HFFc6 (cell line): ENCODE data around the gene DRGX. TPM values are rescaled to one million over a fixed set of nuclear protein-coding genes. Genes with fewer than 3 reads are reported as not detected.

Experiments used
- DNase-seq: peaks from one replicate; pipeline ENCODE4 v3.0.0-alpha.2; 2018
- H3K27ac Mint-ChIP-seq: 2 replicates; pipeline ENCODE4 v1.8.0; 2020; ENCODE audit warnings: mild to moderate bottlenecking, mixed read lengths
- H3K27me3 Mint-ChIP-seq: 2 replicates; pipeline ENCODE4 v1.8.0; 2021; ENCODE audit warnings: mild to moderate bottlenecking, moderate library complexity, mixed read lengths; ENCODE audit not compliant: insufficient read depth
- H3K36me3 Mint-ChIP-seq: 2 replicates; pipeline ENCODE4 v1.8.0; 2021; ENCODE audit warnings: low read depth, mixed read lengths
- H3K4me1 Mint-ChIP-seq: 2 replicates; pipeline ENCODE4 v1.8.0; 2020; ENCODE audit warnings: low read depth, mixed read lengths
- H3K4me3 Mint-ChIP-seq: 2 replicates; pipeline ENCODE4 v1.8.0; 2020; ENCODE audit warnings: mild to moderate bottlenecking, moderate library complexity, mixed read lengths
- H3K9me3 Mint-ChIP-seq: 2 replicates; pipeline ENCODE4 v1.8.0; 2020; ENCODE audit warnings: mild to moderate bottlenecking, mixed read lengths
- CTCF ChIP-seq: fragments of 200-600 bp; sonication (generic); IDR thresholded peaks from 2 replicates; pipeline ENCODE4 v1.5.0; 2021; ENCODE audit warnings: antibody characterized with exemption, mild to moderate bottlenecking
- total RNA-seq, 6 experiments: library from RNA; stranded (reverse); fragmentation: NEBNext Ultra II Directional; extraction: Animal tissue kit (Norgen Biotek cat#: 25700); gene quantifications; 2 replicates in 1 of 6; 3 replicates in 5 of 6; pipeline ENCODE4 v1.2.3, GENCODE V29; 2021

Gene DRGX
- total RNA-seq, 6 experiments from 2014 or later, result 0.10 to 0.35 (median 0.14) TPM; not detected in 1

DNA sequence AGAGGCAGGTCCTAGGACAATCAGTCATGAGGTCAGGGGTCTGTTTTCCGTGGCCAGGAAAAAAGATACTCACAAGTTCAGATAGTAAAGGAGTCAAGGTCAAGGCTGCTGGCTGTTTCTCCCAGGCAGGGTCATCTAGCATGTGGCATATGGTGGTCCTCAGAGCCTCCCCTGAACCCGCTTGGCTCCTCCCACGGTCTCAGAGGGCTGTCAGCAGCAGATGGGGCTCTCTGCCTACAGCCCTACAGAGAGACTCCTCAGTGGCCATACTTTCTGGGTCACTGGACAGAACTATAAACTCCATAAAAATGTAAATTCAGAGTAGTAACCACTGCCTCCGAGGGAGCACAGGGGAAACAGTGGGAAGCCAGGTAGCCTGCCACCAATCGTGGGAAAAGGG is 11.3 kb upstream of the DRGX start:
- no peak overlapping the region for H3K4me3 Mint-ChIP-seq
- H3K4me1 Mint-ChIP-seq, result no peaks in the 10 kb centered on the region
- H3K27ac Mint-ChIP-seq, result no peak overlapping the region
- DNase-seq, result no peak
- peaks cover 60% of the 10 kb centered on the region for H3K27me3 Mint-ChIP-seq
- H3K9me3 Mint-ChIP-seq, result no peaks in the 10 kb centered on the region
- no peaks in the 10 kb centered on the region for H3K36me3 Mint-ChIP-seq
- TF ChIP-seq CTCF, result no peak

- H3K4me1 Mint-ChIP-seq, result no peaks in the 10 kb centered on the region
- no peak for DNase-seq
- H3K9me3 Mint-ChIP-seq, result no peaks in the 10 kb centered on the region
- H3K4me3 Mint-ChIP-seq, result no peak overlapping the region
- no peak overlapping the region for H3K27ac Mint-ChIP-seq
- no peak for TF ChIP-seq CTCF
- H3K36me3 Mint-ChIP-seq, result no peaks in the 10 kb centered on the region
- H3K27me3 Mint-ChIP-seq, result peaks cover 67% of the 10 kb centered on the region
Measured at GRCh38 chr10:49404321-49404878, 8.5 kb upstream of the DRGX start.

DNA sequence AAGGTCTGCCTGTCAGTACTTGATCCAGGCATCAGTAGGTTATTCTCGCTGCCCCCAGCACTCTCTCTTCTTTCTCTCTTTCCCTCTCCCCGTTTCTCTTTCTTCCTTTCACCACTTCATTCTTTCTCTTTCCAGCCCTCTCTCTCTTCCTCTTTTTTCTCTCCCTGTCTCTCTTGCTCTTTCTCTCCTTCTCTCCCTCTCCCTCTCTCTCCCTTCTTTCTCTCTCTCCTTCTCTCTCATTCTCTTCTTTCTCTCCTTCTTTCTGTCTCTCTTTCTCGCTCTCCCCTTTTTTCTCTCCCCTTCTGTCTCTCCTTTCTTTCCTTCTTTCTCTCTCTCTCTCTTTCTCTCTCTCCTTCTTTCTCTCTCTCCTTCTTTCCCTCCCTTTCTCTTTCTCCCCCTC is 7.5 kb upstream of the DRGX start:
- Mint-ChIP-seq H3K9me3 (no peaks in the 10 kb centered on the region), H3K27me3 (peaks cover 67% of the 10 kb centered on the region), H3K4me3 (no peak overlapping the region), H3K27ac (no peak overlapping the region), H3K4me1 (peaks cover 6% of the 10 kb centered on the region), H3K36me3 (no peaks in the 10 kb centered on the region)
- no peak for DNase-seq
- TF ChIP-seq CTCF, result no peak

- no peak for TF ChIP-seq CTCF
Measured at GRCh38 chr10:49400365-49400764, 4.5 kb upstream of the DRGX start.

GRCh38 chr10:49398986-49399385 is 3.1 kb upstream of the DRGX start:
- H3K9me3 Mint-ChIP-seq, result no peaks in the 10 kb centered on the region
- no peaks in the 10 kb centered on the region for H3K36me3 Mint-ChIP-seq
- TF ChIP-seq CTCF, result no peak
- no peak for DNase-seq
- peaks cover 75% of the 10 kb centered on the region for H3K27me3 Mint-ChIP-seq
- H3K4me3 Mint-ChIP-seq, result no peak overlapping the region
- H3K4me1 Mint-ChIP-seq, result peaks cover 6% of the 10 kb centered on the region
- no peak overlapping the region for H3K27ac Mint-ChIP-seq

More at GRCh38 chr10:49400365-49400764, 4.5 kb upstream of the DRGX start:
- peaks cover 77% of the 10 kb centered on the region for H3K27me3 Mint-ChIP-seq
- H3K9me3 Mint-ChIP-seq, result no peaks in the 10 kb centered on the region
- H3K4me3 Mint-ChIP-seq, result no peak overlapping the region
- DNase-seq, result no peak
- H3K4me1 Mint-ChIP-seq, result peaks cover 6% of the 10 kb centered on the region
- no peaks in the 10 kb centered on the region for H3K36me3 Mint-ChIP-seq
- no peak overlapping the region for H3K27ac Mint-ChIP-seq
